ENCODE measurements around the gene ITGA3.

ITGA3 gene

DNA sequence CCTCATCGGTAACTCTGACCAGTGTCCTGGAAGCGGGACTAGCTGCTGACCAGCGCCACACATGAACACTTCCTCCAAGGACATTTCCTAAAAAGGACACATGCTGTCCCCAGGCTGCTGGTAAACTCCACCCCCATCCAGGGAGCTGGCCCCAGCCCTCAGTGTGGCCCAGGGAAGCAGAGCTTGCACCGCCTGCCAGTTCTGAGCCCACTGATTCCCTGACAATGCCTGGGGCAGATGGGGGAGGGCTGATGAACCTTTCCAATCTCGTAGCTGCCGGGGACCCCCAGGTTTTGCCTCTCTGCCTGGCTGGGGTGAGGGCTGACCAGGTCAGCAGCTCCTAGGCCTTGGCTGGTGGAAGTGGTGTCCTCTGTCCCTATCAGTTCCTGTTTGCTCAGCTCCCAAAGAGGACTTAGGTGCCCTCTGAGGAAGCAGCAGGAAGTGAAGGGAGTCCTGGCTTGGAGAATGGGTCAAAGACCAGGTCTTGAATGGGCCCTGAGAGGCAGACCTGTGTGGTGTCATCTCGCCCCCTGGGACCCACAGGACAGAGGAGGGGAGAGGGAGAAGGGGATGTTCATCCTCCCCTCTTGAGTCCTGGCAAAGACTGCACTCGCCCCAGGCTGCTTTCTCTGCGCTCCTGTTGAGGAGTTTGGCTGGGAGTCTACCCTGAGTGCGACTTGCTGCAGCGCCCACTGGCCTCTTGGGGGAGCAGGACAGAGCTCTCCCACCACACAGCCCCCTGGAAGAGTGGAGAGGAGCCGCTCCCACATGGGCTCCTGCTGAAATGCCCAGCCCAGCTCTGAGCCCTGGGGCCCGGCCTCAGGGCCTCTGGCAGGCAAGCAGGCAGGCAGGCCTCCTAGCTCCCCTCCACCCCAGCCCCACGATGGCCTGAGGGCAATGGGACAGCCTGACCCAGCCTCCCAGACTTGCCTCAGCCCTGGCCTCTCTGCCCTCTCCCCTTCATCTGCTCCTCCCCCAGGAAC is 56.1 kb downstream of the ITGA3 start:
- DNase-seq: no peak

DNA sequence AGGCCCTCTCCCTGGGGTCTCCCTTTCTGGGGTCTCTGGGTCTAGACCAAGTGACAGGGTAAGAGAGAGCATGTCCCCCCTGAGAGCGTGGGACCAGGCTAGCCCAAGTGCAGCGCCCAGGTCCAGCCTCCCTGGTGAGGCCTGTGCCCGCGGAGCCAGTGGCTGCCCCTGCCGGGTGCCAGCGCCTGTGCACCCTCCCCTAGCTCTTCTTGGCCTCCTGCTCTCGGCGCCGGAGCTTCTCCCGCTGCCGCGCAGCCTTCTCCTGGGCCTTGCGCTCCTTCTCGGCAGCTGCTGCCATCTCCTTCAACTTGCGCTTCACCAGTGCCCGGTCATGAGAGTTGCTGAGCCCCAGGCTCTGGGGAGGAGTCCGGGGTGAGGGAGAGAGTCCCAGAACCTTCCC is 56.8 kb downstream of the ITGA3 start:
- no peak for DNase-seq

DNA sequence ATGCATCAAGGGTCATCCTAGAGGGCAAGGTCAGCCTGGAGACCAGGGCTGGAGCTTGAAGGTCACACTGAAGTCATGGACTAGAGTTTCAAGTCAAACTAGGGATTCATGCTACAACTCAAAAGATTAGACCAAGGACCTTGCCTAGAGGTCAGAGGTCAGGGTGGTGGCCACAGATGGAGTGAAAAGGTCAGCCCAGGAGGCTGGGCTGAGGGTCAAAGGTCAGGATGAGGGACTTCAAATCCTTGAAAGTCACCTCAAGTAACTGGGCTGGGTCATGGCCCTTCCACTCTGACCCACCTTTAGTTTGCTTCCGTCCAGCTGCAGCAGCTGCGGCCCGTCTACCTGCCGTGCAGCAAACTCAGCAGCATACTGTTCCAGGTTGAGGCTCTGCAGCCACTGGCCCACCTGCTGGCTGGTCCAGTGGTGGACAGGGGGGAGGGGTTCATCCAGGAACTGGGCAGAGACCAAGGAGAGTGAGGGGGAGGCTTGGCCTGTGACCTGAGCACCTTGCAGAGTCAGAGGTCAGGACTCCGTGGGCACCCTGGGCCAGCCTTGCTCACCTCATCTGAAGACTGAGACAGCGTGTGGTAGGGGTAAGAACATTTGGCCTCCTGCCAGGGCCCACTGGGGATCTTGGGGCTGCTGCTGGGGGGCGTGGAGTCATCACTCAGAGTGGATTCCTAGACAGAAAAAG is 57.9 kb downstream of the ITGA3 start:
- DNase-seq: no peak

DNA sequence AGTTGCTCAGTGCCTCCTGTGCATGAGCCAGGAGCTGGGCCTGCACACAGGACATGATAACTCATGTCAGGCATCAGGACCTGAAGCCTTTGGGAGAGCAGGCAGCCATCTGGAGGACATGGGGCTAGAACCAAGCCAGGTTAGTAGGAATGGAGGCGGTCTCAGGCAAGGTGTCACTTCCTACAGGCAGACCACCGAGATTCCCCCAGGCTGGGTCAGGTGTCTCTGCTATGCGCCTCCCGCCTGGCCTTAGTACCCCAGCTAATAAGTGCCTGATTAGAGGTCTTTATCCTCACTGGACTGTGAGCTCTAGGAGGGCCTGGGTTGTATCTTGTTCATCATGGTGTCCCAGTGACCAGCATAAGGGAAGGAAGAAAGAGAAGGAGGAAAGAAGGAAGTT is 58.5 kb downstream of the ITGA3 start:
- DNase-seq: no peak

DNA sequence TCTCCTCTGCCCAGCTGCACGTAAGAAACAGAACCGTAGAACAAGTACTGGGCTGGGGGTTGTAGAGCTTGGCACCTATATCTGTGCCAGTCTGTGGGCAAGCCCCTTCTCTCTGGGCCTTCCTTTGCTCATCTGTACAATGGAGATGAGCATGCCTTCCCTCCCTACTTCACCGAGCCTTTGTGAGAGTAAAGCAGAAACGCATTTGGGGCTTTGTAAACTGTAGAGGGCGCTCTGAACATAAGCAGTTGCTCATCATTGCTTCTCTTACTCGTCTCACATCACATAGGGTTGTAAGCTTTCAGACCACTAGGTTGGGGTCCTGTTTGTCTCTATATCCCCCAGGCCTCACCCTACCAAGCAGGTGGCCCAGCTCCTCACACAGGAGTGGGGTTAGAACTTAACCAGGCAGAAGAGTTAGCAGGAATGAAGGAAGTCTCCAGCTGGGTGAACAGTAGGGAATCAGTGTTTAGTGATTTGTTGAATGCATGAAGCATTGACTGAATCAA is 59.0 kb downstream of the ITGA3 start:
- peak; percentile 53 for DNase-seq

DNA sequence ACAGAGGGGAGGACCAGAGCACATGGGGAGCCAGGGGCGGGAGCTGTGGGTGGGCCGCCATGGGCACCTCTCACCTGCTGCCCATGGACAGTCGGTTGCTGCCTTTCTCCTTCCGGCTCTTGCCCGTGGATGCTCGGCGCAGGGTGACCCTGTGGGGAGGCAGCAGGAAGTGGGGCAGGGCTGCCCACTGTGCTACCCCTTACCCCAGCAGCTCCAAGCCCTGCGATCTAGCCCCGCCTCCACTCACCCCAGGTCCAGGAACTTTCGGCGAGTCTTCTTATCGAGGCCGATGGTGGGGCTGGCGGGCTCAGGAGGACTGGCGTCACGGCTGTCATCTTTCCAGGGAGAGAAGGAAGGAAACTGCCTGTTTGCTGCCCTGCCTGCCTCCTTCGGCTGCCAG is 59.8 kb downstream of the ITGA3 start:
- no peak for DNase-seq

DNA sequence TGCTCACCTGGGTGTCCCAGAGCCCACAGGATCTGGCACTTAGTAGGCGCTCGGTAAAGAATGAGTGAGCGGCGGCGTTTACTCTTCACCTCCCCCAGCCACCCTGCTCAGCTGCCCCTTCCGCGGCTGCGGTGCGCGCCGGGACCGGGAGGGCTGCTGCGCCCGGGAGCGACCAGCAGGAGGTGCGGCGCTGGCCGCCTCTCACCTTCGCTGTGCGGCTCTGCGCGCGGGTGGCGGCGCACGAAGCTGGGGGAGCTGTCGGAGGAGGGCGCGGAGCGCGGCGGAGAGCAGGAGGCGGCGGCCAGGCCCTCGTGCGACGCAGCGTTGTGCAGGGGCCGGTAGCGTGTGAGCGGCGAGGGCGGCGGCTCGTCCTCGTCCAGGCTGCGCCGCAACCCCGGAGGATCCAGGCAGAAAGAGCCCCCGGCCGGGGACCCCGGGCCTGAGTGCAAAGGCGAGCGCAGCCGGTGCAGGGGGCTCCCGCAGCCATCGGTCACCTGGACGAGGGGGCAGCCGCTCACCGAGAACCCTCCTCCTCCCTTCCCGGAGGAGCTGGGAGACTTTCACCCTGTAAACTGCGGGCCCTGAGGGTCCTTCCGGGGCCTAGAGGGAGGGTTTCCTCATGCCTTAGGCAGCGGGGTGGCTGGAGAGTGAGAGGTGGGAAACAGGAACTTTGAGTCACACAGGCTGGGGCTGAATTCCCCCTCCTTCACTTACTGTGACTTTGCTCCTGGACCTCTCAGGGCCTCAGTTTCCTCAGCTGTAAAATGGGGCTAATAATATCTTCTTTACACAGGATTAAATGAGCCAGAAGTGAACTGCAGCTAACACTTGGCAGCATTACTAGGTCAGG is 61.5 kb downstream of the ITGA3 start:
- peak; percentile 57 for DNase-seq

DNA sequence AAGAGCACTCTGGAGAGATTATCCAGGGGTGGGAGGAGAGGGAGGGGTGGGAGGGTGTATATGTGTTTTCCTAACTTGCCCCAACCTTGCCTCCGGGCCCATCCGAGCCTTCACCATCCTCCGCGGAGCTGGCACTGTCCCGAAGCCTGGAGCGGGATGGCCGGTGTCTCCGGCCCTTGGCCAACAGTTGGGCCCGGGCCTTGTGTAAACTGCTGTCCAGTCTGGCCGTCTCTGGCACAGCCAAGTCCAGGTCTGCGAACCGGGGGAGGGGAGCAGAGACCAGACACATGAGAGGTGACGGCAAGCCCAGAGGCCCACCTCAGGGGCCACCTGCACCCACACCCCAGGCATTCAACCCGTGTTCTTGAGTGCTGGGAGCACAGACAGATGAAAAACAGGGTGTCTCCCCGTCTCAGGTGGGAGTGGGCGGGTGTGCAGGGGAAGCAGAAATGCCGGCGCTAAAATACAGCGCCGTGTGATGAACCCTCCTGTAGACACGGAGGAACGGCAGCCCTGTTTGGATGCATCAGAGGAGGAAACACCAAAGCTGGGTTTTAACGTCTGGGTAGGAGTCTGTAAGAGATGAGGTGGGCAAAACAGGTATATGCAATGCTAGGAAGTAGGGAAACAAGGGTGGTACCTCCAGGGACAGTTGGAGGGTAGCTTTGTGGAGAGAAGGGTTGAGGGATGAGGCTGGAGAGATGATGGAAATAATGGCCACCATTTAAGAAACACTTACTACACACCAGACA is 62.3 kb downstream of the ITGA3 start:
- DNase-seq: no peak

DNA sequence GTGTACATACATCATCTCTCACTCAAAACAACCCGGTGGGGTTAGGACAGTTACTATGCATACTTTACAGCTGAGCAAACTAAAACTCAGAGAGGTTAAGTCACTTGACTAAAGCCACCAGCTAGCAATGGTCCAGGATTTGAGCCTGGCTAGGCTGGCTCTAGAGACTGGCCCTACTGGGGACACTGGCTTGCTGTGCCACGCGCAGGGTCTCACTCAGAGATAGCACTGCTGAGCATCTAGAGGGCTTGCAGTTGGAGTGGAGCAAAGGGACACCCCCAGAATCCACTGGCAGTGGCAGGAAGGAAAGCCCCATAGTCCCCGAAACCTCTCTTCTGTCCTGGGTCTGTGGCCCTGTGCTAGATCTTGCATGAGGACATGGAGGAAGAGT is 62.9 kb downstream of the ITGA3 start:
- DNase-seq: no peak

DNA sequence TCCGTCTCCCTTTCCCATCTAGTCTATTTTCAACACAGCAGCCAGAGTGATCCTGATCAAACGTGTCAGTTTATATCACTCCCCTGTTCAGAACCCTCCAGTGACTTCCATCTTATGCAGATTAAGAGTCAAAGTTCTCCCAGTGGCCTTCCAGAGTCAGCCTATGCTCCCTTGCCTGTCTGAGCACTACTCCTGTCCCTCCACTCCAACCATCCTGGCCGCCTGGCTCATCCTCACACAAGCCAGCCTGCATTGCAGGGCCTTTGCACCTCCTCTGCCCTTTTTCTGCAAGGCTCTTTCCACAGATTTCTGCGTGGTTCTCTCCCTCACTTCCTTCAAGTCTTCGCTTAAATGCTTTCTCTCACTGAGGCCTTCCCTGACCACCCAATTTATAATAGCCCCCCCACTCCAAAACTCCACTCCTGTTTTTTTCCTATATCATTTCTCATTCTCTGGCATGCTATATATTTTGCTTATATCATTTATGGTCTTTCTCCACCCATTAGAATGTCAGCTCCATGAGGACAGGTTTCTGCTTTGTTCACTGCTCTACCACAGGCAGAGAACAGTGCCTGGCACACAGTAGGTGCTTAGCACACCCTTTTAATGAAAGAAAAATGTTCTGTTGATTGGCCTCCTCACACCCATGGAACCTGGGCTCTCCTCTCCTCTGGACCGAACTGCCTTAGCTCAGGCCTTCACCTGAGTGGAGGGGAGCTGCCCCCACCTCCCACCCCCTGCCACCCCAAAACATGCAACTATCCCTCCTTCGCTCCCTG is 64.8 kb downstream of the ITGA3 start:
- no peak for DNase-seq

DNA sequence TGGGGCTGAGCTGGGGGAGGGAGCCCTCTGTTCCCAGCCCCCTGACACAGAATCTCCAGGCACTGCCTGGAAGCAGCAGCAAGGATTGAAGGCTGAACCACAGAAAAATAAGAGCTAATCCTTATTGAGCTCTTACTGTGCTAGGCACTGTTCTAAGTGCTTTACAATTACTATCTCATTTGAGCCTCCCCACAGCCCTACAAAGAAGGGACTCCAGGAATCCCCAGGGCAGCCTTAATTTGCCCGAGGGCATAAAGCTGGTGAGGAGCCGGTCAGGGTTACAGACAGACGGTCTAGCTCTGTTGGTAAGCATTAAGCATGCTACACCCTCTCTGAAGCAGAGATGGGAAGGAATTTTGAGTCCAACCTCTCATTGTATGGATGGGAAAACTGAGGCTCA is 67.0 kb downstream of the ITGA3 start:
- DNase-seq: no peak

DNA sequence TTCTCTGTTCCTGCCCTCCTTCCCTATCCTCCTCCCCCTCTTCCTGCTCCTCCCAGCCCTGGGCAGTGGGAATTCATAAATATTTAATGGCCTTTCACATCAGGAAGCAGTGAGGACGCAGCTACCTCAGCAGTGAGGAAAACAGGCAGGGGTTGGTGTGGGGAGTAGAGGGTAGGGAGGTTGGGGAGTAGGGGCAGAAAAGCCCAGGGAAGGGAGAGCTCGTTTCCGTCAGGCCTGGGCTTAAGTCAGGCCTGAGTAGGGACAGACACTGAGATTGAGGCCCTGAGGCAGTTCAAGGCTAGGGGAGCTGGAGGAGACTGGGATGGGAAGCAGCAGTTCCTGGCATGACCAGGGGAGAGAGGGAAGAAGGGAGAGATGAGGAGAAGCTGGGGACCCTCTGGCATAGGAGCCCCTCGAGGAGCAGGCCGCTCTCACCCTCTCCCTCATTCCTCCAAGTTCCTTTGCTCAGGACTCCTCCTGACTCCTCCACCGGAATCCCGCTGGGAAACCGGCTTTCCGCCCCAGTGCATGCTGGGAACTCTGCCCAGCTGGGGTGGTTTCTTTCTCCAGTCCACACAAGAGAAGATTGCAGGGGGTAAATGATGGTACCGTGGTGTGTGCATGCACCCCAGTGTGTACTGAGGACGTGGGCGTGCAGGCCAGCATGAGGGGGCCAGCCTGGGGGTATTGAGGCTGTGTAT is 67.9 kb downstream of the ITGA3 start:
- no peak for DNase-seq

DNA sequence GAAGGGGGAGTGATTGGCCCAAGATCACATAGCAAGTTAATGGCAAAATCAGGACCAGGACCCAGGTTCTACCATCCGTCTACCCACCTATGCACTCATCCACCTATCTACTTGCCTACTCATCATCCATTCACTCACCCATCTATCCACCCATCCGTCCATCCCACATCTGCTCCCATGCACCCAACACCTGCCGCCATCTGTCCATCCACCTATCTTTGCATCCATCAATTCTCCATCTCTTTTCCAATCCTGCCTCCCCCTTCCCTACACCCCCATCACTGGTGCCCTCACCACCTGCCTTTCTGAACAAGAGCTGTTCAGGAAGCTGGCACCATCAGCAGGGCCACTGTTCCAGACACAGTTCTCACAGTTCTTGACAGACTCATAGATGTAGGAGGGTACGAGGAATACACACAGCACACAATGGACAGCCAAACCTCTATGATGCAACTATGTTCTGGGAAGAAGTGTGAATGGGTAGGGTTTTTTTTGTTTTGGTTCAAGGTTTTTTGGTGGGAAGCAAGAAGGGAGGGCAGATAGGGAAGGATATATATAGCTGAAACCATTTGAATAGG is 69.6 kb downstream of the ITGA3 start:
- no peak for DNase-seq

DNA sequence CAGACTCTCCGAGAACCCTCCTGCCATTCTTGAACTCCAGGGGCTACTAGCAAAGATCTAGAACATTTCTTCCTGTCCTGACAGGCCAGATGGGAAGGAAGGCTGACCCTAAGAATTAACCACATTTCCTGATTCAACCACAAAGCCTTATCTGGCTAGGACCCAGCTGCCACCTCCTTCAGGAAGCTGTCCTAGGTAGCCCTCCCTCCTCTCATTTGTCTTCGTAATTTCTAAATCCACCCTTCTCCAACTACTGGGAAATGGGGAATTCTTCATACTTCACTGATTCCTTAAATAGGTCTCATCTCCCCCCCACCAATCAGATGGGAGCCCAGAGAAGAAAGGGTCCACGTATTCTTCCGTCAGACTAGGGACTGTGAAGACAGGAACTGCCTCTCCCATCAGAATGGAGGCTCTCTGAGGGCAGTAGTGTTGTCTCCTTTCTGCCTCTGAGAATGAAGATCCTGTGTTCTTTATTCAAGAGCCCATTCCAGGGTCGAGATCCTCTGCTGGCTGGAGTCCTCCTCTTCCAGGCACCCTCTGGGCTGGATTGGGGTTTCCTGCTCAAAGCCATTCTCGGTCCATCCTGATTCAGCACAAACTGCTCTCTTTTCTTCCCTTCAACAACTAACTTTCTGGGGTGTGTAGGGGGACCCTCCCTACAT is 71.9 kb downstream of the ITGA3 start:
- no peak for DNase-seq

DNA sequence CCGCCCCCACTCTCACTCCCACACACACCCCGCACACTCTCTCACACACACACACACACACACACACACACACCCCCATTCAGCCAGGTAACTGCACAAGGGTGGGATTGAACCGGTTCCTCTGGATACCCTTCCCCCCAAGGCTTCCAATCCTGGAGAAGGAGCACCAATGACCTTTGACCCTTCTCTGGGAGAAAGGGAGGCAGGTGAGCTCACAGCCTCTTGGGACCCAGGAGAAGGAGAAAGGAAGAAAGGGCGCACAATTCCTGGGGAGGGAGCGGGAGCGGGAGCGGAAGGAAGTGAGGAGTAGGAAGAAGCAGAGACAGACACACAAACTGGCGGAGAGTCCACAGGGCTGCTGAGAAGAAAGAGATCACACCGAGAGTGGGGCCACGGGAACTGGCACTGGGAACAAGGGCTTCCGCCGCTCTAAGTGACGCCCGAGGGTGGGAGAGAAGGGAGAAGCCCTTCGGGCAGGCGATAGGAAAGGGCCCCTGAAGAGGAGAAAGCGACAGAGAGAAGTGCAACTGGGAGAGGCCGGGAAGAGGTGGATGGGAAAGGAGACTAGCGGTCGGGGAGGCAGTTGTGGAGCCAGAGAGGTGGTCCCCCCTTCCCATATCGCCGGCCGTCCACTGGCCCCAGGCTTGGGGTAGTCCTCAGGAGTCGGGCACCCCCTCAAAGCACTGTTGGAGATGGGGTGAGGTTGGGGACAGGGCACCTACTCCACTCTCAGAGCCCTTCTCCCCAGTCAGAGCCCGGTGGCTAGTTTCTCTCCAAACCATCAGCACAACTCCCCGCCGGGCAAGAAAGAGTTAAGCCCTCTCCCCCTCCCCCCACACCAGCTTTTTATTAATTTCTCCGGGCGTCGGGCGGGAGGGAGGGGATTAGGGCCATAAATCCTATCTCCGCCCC is 72.8 kb downstream of the ITGA3 start:
- DNase-seq: no peak

DNA sequence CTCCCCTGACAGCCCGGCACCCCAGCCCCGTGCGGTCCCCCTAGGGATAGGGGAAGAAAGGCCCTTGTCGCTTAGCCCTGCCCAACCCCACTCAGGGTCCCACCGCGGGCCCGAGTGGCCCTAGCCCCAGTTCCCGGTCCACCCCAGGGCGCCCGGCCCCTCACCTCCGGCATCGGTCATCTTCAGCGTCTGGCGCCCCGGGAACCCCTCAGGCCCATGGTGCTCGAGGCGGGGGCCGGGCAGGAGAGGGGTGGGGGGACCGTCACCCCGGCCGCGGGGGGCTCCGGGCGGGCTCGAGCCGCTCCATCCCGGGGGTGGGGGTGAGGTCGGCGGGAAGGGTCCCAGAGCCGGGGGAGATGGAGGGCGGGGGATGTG is 73.4 kb downstream of the ITGA3 start:
- no peak for DNase-seq

DNA sequence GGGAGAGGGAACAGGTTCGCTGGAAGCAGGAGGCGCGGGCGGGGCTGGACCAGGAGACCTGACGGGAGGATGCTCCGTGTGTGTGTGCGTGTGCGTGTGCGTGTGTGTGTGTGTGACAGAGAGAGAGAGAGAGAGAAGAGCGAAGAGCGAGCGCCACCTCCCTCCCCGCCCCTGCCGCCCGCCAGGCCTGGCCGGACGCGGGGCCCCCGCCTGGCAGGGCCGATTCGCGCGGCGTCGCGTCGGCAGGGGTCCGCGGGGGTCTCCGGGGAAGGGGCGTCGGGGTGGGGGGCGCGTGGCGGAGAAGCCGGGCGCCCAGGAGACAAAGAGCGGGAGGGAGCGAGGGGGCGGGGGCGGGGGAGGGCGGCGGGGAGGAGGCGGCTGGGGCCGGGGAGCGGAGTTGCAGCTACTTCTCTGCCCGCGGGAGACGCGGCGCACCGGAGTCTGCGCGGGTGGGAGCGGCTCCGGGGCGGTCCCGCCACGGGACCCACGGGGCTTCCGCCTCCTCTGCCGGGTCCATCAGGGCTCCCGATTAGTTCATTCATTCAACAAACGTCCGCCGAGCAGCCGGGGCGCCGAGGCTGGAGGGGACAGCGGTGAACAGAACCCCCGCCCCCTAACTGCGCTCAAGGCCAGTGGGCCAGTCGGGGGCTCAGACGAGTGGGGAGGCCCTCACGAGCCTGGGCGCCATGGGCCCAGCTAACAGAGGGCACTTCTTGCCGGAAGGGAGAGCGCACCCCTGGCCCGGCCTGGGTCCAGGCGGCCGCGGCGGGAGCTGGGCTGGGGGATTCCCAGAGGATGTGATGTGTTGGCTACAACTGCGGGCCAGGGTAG is 74.0 kb downstream of the ITGA3 start, which contains the start of gene SAMD14:
SAMD14 (minus strand) TSS at position 433 of the 831 bp plus-strand sequence. CDS start 5,201 bp downstream, outside the sequence.
- peak; percentile 67 for DNase-seq
